ENCODE results near the gene S100A5.
"Not testable (repeated sequence)": the region's sequence is repeated elsewhere in the genome, so short reads cannot be mapped to it uniquely, and the experiment has no call there.

S100A5 gene

GRCh38 chr1:153532181-153532580 lies 8.6 kb downstream of the S100A5 start:
- no peak for DNase-seq

GRCh38 chr1:153531638-153532037 lies 9.1 kb downstream of the S100A5 start:
- DNase-seq, result no peak

GRCh38 chr1:153527683-153528040 lies 13.1 kb downstream of the S100A5 start:
- DNase-seq, result no peak

- no peak for DNase-seq
Measured at GRCh38 chr1:153527023-153527682, 13.6 kb downstream of the S100A5 start.

- no peak for DNase-seq
Measured at GRCh38 chr1:153526132-153526543, 14.6 kb downstream of the S100A5 start.

GRCh38 chr1:153525088-153525728 lies 15.5 kb downstream of the S100A5 start:
- DNase-seq, result no peak

GRCh38 chr1:153522353-153523048 lies 18.2 kb downstream of the S100A5 start:
- not testable (repeated sequence) for DNase-seq

GRCh38 chr1:153521808-153522207 lies 18.9 kb downstream of the S100A5 start:
- not testable (repeated sequence) for DNase-seq

GRCh38 chr1:153520818-153521476 lies 19.8 kb downstream of the S100A5 start:
- no peak for DNase-seq

GRCh38 chr1:153520137-153520691 lies 20.5 kb downstream of the S100A5 start:
- not testable (repeated sequence) for DNase-seq

- DNase-seq, result no peak
Measured at GRCh38 chr1:153519242-153519641, 21.5 kb downstream of the S100A5 start.

GRCh38 chr1:153515504-153516394 lies 25.0 kb downstream of the S100A5 start:
- no peak for DNase-seq

GRCh38 chr1:153513666-153514065 lies 27.1 kb downstream of the S100A5 start:
- no peak for DNase-seq

- DNase-seq, result no peak
Measured at GRCh38 chr1:153513023-153513422, 27.7 kb downstream of the S100A5 start.

GRCh38 chr1:153510984-153511410 lies 29.7 kb downstream of the S100A5 start:
- DNase-seq, result peak; percentile 77

- DNase-seq, result peak; percentile 64
Measured at GRCh38 chr1:153509729-153510354, 30.9 kb downstream of the S100A5 start.

- no peak for DNase-seq
Measured at GRCh38 chr1:153509036-153509435, 31.7 kb downstream of the S100A5 start.

- no peak for DNase-seq
Measured at GRCh38 chr1:153507926-153508583, 32.7 kb downstream of the S100A5 start.

GRCh38 chr1:153506831-153507413 lies 33.8 kb downstream of the S100A5 start:
- no peak for DNase-seq

GRCh38 chr1:153506386-153506785 lies 34.3 kb downstream of the S100A5 start:
- no peak for DNase-seq

GRCh38 chr1:153505576-153505975 lies 35.2 kb downstream of the S100A5 start:
- no peak for DNase-seq

Measured in activated CD4-positive, alpha-beta T cell treated with anti-CD3 and anti-CD28 coated beads, Interleukin-2, amount 50 U/mL, for 1 hour (primary cell).